ENCODE results near the gene FAM184B.

FAM184B gene

DNA sequence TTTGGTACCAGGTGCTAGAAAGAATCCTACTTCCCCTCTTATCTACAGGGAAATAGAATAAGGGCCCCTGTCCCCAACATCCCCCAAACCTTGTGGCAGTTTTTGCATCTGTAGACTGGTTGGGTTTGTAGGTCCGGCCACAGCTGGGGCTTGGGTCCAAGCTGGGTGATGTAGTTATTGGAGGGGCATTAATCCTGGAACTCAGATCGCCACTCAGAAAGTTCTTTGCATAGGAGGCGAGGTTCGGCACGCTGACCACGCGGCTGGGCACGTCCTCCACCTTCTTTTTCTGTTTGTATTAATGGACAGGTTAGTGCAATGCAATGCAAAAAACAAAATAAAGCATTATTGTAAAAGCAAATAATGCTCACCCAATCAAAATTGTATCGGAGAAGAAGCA lies 147.8 kb downstream of the FAM184B start:
- Histone ChIP-seq H3F3A (ENCODE audit: insufficient read depth, low read length) (no peaks in the 10 kb centered on the region), H3K9me2 (ENCODE audit: low read depth, low read length) (no peaks in the 10 kb centered on the region), H3K9ac (ENCODE audit: low read length) (no peak overlapping the region), H3K79me2 (ENCODE audit: insufficient read depth, low read length) (no peaks in the 10 kb centered on the region), H3K4me2 (ENCODE audit: low read length) (no peak overlapping the region), H3K36me3 (ENCODE audit: insufficient read depth, low read length) (peaks cover 10% of the 10 kb centered on the region), H2AFZ (ENCODE audit: low read length) (no peak overlapping the region), H3K4me1 (ENCODE audit: insufficient read depth, low read length, severe bottlenecking) (no peaks in the 10 kb centered on the region), H4K20me1 (ENCODE audit: insufficient read depth, low read length) (no peaks in the 10 kb centered on the region), H3K9me3 (ENCODE audit: low read length) (no peaks in the 10 kb centered on the region), H3K4me3 (ENCODE audit: low read depth, low read length, poor library complexity, severe bottlenecking) (no peak overlapping the region), H3K27me3 (ENCODE audit: insufficient read depth, low read length) (no peaks in the 10 kb centered on the region), H3K27ac (ENCODE audit: low read depth, low read length, poor library complexity, severe bottlenecking) (no peak overlapping the region)
- TF ChIP-seq EZH2 (IDR thresholded peaks at IDR 0.05; ENCODE audit: borderline replicate concordance, low read length), result no peak
- TF ChIP-seq, protein P1, sequence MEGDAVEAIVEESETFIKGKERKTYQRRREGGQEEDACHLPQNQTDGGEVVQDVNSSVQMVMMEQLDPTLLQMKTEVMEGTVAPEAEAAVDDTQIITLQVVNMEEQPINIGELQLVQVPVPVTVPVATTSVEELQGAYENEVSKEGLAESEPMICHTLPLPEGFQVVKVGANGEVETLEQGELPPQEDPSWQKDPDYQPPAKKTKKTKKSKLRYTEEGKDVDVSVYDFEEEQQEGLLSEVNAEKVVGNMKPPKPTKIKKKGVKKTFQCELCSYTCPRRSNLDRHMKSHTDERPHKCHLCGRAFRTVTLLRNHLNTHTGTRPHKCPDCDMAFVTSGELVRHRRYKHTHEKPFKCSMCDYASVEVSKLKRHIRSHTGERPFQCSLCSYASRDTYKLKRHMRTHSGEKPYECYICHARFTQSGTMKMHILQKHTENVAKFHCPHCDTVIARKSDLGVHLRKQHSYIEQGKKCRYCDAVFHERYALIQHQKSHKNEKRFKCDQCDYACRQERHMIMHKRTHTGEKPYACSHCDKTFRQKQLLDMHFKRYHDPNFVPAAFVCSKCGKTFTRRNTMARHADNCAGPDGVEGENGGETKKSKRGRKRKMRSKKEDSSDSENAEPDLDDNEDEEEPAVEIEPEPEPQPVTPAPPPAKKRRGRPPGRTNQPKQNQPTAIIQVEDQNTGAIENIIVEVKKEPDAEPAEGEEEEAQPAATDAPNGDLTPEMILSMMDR (IDR thresholded peaks at IDR 0.05; ENCODE audit: low read length), result no peak

DNA sequence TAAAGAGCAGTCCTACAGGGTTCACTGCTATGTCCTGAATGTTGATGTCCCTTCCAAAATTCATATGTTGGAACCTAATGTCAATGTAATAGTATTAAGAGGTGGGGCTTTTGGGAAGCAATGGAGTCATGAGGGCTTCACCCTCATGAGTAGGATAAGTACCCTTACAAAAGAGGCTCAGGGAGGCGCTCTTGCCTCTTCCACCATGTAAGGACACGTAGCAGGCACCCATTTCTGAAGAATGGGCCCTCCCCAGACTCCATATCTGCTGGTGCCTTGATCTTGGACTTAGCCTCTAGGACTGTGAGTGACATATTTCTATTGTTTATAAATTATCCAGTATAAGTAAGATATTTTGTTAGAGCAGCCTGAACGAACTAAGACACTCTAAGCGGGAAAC lies 151.2 kb downstream of the FAM184B start:
- H2AFZ ChIP-seq (ENCODE audit: low read length), result no peak overlapping the region
- H3K27me3 ChIP-seq (ENCODE audit: insufficient read depth, low read length), result no peaks in the 10 kb centered on the region
- peaks cover 37% of the 10 kb centered on the region for H3K36me3 ChIP-seq (ENCODE audit: insufficient read depth, low read length)
- no peaks in the 10 kb centered on the region for H3K79me2 ChIP-seq (ENCODE audit: insufficient read depth, low read length)
- no peaks in the 10 kb centered on the region for H3F3A ChIP-seq (ENCODE audit: insufficient read depth, low read length)
- no peaks in the 10 kb centered on the region for H3K4me1 ChIP-seq (ENCODE audit: insufficient read depth, low read length, severe bottlenecking)
- H3K9me2 ChIP-seq (ENCODE audit: low read depth, low read length), result no peaks in the 10 kb centered on the region
- no peaks in the 10 kb centered on the region for H4K20me1 ChIP-seq (ENCODE audit: insufficient read depth, low read length)
- H3K4me3 ChIP-seq (ENCODE audit: low read depth, low read length, poor library complexity, severe bottlenecking), result no peak overlapping the region
- no peaks in the 10 kb centered on the region for H3K9me3 ChIP-seq (ENCODE audit: low read length)
- no peak overlapping the region for H3K27ac ChIP-seq (ENCODE audit: low read depth, low read length, poor library complexity, severe bottlenecking)
- H3K9ac ChIP-seq (ENCODE audit: low read length), result no peak overlapping the region
- TF ChIP-seq EZH2 (IDR thresholded peaks at IDR 0.05; ENCODE audit: borderline replicate concordance, low read length), result no peak
- TF ChIP-seq, protein P1 (IDR thresholded peaks at IDR 0.05; ENCODE audit: low read length), result no peak
- no peak overlapping the region for H3K4me2 ChIP-seq (ENCODE audit: low read length)

DNA sequence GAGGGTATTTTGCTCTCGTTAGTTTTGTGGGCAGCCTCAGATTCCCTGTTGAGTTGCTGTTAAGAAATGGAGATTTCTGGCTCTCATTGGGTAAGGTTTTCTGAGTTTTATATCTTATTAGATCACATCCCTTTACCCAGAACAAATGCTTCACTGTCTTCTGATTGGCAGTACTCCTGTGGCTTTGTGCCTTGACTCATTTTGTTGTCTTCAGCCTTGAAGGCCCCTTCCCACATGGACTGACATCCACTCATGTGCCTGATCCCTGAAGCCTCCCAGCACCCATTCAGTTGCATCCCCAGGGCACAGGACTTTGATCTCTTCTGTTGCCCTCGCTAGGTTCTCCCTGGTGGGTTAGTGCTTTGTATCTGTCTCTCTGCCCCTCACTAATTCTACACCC lies 156.6 kb downstream of the FAM184B start:
- H3K9me3 ChIP-seq (ENCODE audit: low read length), result no peaks in the 10 kb centered on the region
- H3K27me3 ChIP-seq (ENCODE audit: insufficient read depth, low read length), result no peaks in the 10 kb centered on the region
- no peak overlapping the region for H3K4me3 ChIP-seq (ENCODE audit: low read depth, low read length, poor library complexity, severe bottlenecking)
- no peaks in the 10 kb centered on the region for H3K9me2 ChIP-seq (ENCODE audit: low read depth, low read length)
- H3K79me2 ChIP-seq (ENCODE audit: insufficient read depth, low read length), result no peaks in the 10 kb centered on the region
- no peaks in the 10 kb centered on the region for H4K20me1 ChIP-seq (ENCODE audit: insufficient read depth, low read length)
- H3K36me3 ChIP-seq (ENCODE audit: insufficient read depth, low read length), result peaks cover 65% of the 10 kb centered on the region
- no peaks in the 10 kb centered on the region for H3F3A ChIP-seq (ENCODE audit: insufficient read depth, low read length)
- TF ChIP-seq, protein P1 (IDR thresholded peaks at IDR 0.05; ENCODE audit: low read length), result no peak
- no peak for TF ChIP-seq EZH2 (IDR thresholded peaks at IDR 0.05; ENCODE audit: borderline replicate concordance, low read length)
- H3K9ac ChIP-seq (ENCODE audit: low read length), result no peak overlapping the region
- no peak overlapping the region for H2AFZ ChIP-seq (ENCODE audit: low read length)
- H3K4me1 ChIP-seq (ENCODE audit: insufficient read depth, low read length, severe bottlenecking), result no peaks in the 10 kb centered on the region
- no peak overlapping the region for H3K4me2 ChIP-seq (ENCODE audit: low read length)
- no peak overlapping the region for H3K27ac ChIP-seq (ENCODE audit: low read depth, low read length, poor library complexity, severe bottlenecking)
